Activated CD8-positive, alpha-beta T cell treated with anti-CD3 and anti-CD28 coated beads for 36 hours (primary cell): ENCODE measurements around the gene VDAC1. TPM values are rescaled to one million over a fixed set of nuclear protein-coding genes. Genes with fewer than 3 reads are reported as not detected.
A peak's percentile ranks its signal among the peaks of the same experiment; 100 is the strongest.
"Not testable (repeated sequence)": the region's sequence is repeated elsewhere in the genome, so short reads cannot be mapped to it uniquely, and the experiment has no call there.

Experiments used
- ATAC-seq: fragments of 200-7000 bp; cut with Tn5 transposase; one replicate; pipeline ENCODE4 v1.10.0; 2021; ENCODE audit warnings: mild to moderate bottlenecking, moderate library complexity
- CTCF ChIA-PET: fragments of 350-600 bp; sonication (Branson Sonifier 250); formaldehyde crosslinking; loops from one replicate; lab custom pipeline; 2021; ENCODE audit warnings: antibody characterized with exemption; lab: Charles Lee
- POLR2A ChIA-PET: fragments of 350-600 bp; sonication (Branson Sonifier 250); formaldehyde crosslinking; loops from one replicate; lab custom pipeline; 2021; ENCODE audit warnings: antibody characterized with exemption; lab: Charles Lee
- DNase-seq: peaks from one replicate; pipeline ENCODE4 v3.0.0-alpha.2; 2020
- H3K27ac Mint-ChIP-seq: one replicate; pipeline ENCODE4 v1.8.0; 2021; ENCODE audit warnings: mild to moderate bottlenecking, mixed read lengths
- H3K27me3 Mint-ChIP-seq: one replicate; pipeline ENCODE4 v1.8.0; 2021; ENCODE audit warnings: mixed read lengths
- H3K36me3 Mint-ChIP-seq: one replicate; pipeline ENCODE4 v1.8.0; 2021; ENCODE audit warnings: low read depth, mixed read lengths
- H3K4me1 Mint-ChIP-seq: one replicate; pipeline ENCODE4 v1.8.0; 2021; ENCODE audit warnings: low read depth, mixed read lengths
- H3K4me3 Mint-ChIP-seq: one replicate; pipeline ENCODE4 v1.8.0; 2021; ENCODE audit warnings: mild to moderate bottlenecking, moderate library complexity, mixed read lengths
- H3K9me3 Mint-ChIP-seq: one replicate; pipeline ENCODE4 v1.8.0; 2021; ENCODE audit warnings: mixed read lengths
- CTCF ChIP-seq: fragments of 200-600 bp; IDR thresholded peaks from one replicate; pipeline ENCODE4 v1.8.0; 2022; ENCODE audit warnings: antibody characterized with exemption, mild to moderate bottlenecking
- intact Hi-C: fragments of 100-400 bp; cut with micrococcal nuclease; formaldehyde crosslinking; loops from one replicate; pipeline ENCODE4 v1.10.0; 2022
- total RNA-seq, 2 experiments: library from RNA; stranded (reverse); gene quantifications; one replicate each; pipeline ENCODE4 v1.2.3, GENCODE V29; 2021

The VDAC1 gene
- total RNA-seq, 2 experiments from 2014 or later: 481 to 484 TPM

GRCh38 chr5:133936651-133937015, 68.1 kb downstream of the VDAC1 start:
- H3K4me3 Mint-ChIP-seq: no peak overlapping the region
- H3K27me3 Mint-ChIP-seq: no peaks in the 10 kb centered on the region
- no peak for TF ChIP-seq CTCF
- ChIA-PET CTCF (interaction anchor here (0.6 to 0.7 kb wide), 2 partner anchors 513 to 872 kb away, joined by 3 read pairs; no protein-coding TSS in a partner anchor), POLR2A (no interaction called here)
- ATAC-seq (no peak), DNase-seq (no peak)
- no peak overlapping the region for H3K27ac Mint-ChIP-seq
- intact Hi-C loops: loop anchor here (10.0 kb wide), 1 partner anchor 182 kb away; no protein-coding TSS in a partner anchor
- H3K36me3 Mint-ChIP-seq: no peaks in the 10 kb centered on the region
- H3K9me3 Mint-ChIP-seq: peaks cover 2% of the 10 kb centered on the region
- peaks cover 42% of the 10 kb centered on the region for H3K4me1 Mint-ChIP-seq

- DNase-seq, ATAC-seq, POLR2A ChIA-PET, H3K36me3 Mint-ChIP-seq, H3K27ac Mint-ChIP-seq, H3K4me3 Mint-ChIP-seq, H3K27me3 Mint-ChIP-seq, H3K9me3 Mint-ChIP-seq: not testable (repeated sequence)
- intact Hi-C loops: loop anchor here (10.0 kb wide), 1 partner anchor 181 kb away; no protein-coding TSS in a partner anchor
- H3K4me1 Mint-ChIP-seq: peaks cover 47% of the 10 kb centered on the region
- CTCF ChIA-PET: interaction anchor here (0.6 to 0.7 kb wide), 2 partner anchors 513 to 872 kb away, joined by 3 read pairs; no protein-coding TSS in a partner anchor
Measured at GRCh38 chr5:133935991-133936650, 68.7 kb downstream of the VDAC1 start.

GRCh38 chr5:133935667-133935940, 69.2 kb downstream of the VDAC1 start:
- intact Hi-C loops: loop anchor here (10.0 kb wide), 1 partner anchor 181 kb away; no protein-coding TSS in a partner anchor
- CTCF ChIA-PET: no interaction called here

GRCh38 chr5:133934822-133935666, 69.7 kb downstream of the VDAC1 start:
- DNase-seq (no peak), ATAC-seq (no peak)
- TF ChIP-seq CTCF: no peak
- intact Hi-C loops: loop anchor here (10.0 kb wide), 1 partner anchor 180 kb away; no protein-coding TSS in a partner anchor
- H3K9me3 Mint-ChIP-seq: peaks cover 2% of the 10 kb centered on the region
- H3K4me3 Mint-ChIP-seq: no peak overlapping the region
- POLR2A ChIA-PET: interaction anchor here (1.0 kb wide), 1 partner anchor 35 kb away, joined by 3 read pairs; no protein-coding TSS in a partner anchor
- CTCF ChIA-PET: no interaction called here
- H3K4me1 Mint-ChIP-seq: peaks cover 57% of the 10 kb centered on the region
- no peaks in the 10 kb centered on the region for H3K36me3 Mint-ChIP-seq
- H3K27me3 Mint-ChIP-seq: no peaks in the 10 kb centered on the region
- H3K27ac Mint-ChIP-seq: peak overlapping the region; percentile 50

More at GRCh38 chr5:133935667-133935940, 69.2 kb downstream of the VDAC1 start:
- no peak overlapping the region for H3K27ac Mint-ChIP-seq
- peaks cover 2% of the 10 kb centered on the region for H3K9me3 Mint-ChIP-seq
- H3K4me3 Mint-ChIP-seq: no peak overlapping the region
- H3K4me1 Mint-ChIP-seq: peaks cover 51% of the 10 kb centered on the region
- TF ChIP-seq CTCF: no peak
- ATAC-seq (no peak), DNase-seq (no peak)
- H3K36me3 Mint-ChIP-seq: no peaks in the 10 kb centered on the region
- H3K27me3 Mint-ChIP-seq: no peaks in the 10 kb centered on the region
- POLR2A ChIA-PET: no interaction called here

- Mint-ChIP-seq H3K4me1 (peaks cover 59% of the 10 kb centered on the region), H3K27ac (peak overlapping the region; percentile 50), H3K9me3 (peaks cover 2% of the 10 kb centered on the region), H3K4me3 (no peak overlapping the region), H3K36me3 (no peaks in the 10 kb centered on the region), H3K27me3 (no peaks in the 10 kb centered on the region)
- ATAC-seq (no peak), DNase-seq (no peak)
- ChIA-PET CTCF (no interaction called here), POLR2A (interaction anchor here (1.0 kb wide), 1 partner anchor 35 kb away, joined by 3 read pairs; no protein-coding TSS in a partner anchor)
- no peak for TF ChIP-seq CTCF
- intact Hi-C loops: loop anchor here (10.0 kb wide), 1 partner anchor 180 kb away; no protein-coding TSS in a partner anchor
Measured at GRCh38 chr5:133934311-133934710, 70.5 kb downstream of the VDAC1 start.
